K562 (cell line): ENCODE measurements around the gene CD300E. TPM values are rescaled to one million over a fixed set of nuclear protein-coding genes. Genes with fewer than 3 reads are reported as not detected.

ENCODE experiments used
- ATF2 ChIP-seq: sonication (generic); formaldehyde crosslinking; IDR thresholded peaks from 2 replicates; pipeline ENCODE4 v1.8.1; 2022; ENCODE audit warnings: missing genetic modification reagents
- CBX3 ChIP-seq, 2 experiments: IDR thresholded peaks; 1 replicate in 1 of 2; 2 replicates in 1 of 2; pipeline ENCODE4 v1.6.1; 2012; ENCODE audit warnings: inconsistent platforms in 2 of 2, low read length in 2 of 2, borderline replicate concordance in 1 of 2, control low read depth in 1 of 2
- DEAF1 ChIP-seq: fragments of 450-650 bp; formaldehyde crosslinking; IDR thresholded peaks from 2 replicates; pipeline ENCODE4 v1.4.0; 2020; ENCODE audit warnings: mild to moderate bottlenecking, moderate library complexity
- NBN ChIP-seq: fragments of 450-650 bp; IDR thresholded peaks from 2 replicates; pipeline ENCODE4 v1.6.1; 2016; ENCODE audit warnings: low read depth, mild to moderate bottlenecking
- NCOA1 ChIP-seq: fragments of 450-650 bp; IDR thresholded peaks from 2 replicates; pipeline ENCODE4 v1.6.1; 2016; ENCODE audit warnings: low read depth
- NFATC3 ChIP-seq: fragments of 450-650 bp; IDR thresholded peaks from 2 replicates; pipeline ENCODE4 v1.6.1; 2017; ENCODE audit warnings: mild to moderate bottlenecking
- NFE2 ChIP-seq: IDR thresholded peaks from 2 replicates; pipeline ENCODE4 v1.6.1; 2014; ENCODE audit warnings: antibody characterized with exemption, low read depth
- POLR2AphosphoS2 ChIP-seq: IDR thresholded peaks from 2 replicates; pipeline ENCODE4 v1.6.1; 2012; ENCODE audit warnings: low read length, improper control_type of control experiment
- PPARD ChIP-seq: fragments of 250-450 bp; sonication (Bioruptor Pico); IDR thresholded peaks from 2 replicates; pipeline ENCODE4 v1.8.0; 2022; ENCODE audit warnings: inconsistent platforms, mild to moderate bottlenecking, moderate library complexity
- PTBP1 ChIP-seq: fragments of 200-400 bp; formaldehyde crosslinking; IDR thresholded peaks from 2 replicates; pipeline ENCODE4 v1.6.1; 2017; ENCODE audit warnings: low read depth, low read length
- SAFB2 ChIP-seq: fragments of 200-400 bp; formaldehyde crosslinking; IDR thresholded peaks from 2 replicates; pipeline ENCODE4 v1.6.1; 2018; ENCODE audit warnings: borderline replicate concordance, low read length, low read depth, moderate library complexity; ENCODE audit not compliant: severe bottlenecking
- SIN3B ChIP-seq: fragments of 450-650 bp; IDR thresholded peaks from 2 replicates; pipeline ENCODE4 v1.6.1; 2017; ENCODE audit warnings: low read depth, mild to moderate bottlenecking, moderate library complexity
- SNAPC5 ChIP-seq: fragments of 250-450 bp; sonication (Bioruptor Pico); IDR thresholded peaks from 2 replicates; pipeline ENCODE4 v1.8.0; 2021; ENCODE audit warnings: moderate library complexity, mild to moderate bottlenecking, inconsistent platforms
- SOX6 ChIP-seq: fragments of 450-650 bp; IDR thresholded peaks from 2 replicates; pipeline ENCODE4 v1.6.1; 2014; ENCODE audit warnings: mild to moderate bottlenecking
- SRF ChIP-seq, 2 experiments: fragments of 250-450, 450-650 bp in 1 of 2; sonication (Bioruptor Pico) in 1 of 2; sonication (generic) in 1 of 2; formaldehyde crosslinking; IDR thresholded peaks; 2 replicates each; pipeline versions ENCODE4 v1.5.0 to v1.5.1; 2020 to 2022; ENCODE audit warnings: mild to moderate bottlenecking in 1 of 2, missing genetic modification reagents in 1 of 2
- STAG1 ChIP-seq: sonication (generic); formaldehyde crosslinking; IDR thresholded peaks from 2 replicates; pipeline ENCODE4 v1.5.0; 2020; ENCODE audit warnings: missing genetic modification reagents, borderline replicate concordance
- TRIM28 ChIP-seq: fragments of 450-650 bp; IDR thresholded peaks from 2 replicates; pipeline ENCODE4 v1.6.1; 2017
- TSC22D4 ChIP-seq: fragments of 450-650 bp; IDR thresholded peaks from 2 replicates; pipeline ENCODE4 v1.6.1; 2016; ENCODE audit warnings: missing genetic modification characterization, missing biosample characterization, control low read depth
- ZKSCAN8 ChIP-seq: fragments of 200-800 bp; sonication (Bioruptor generic); IDR thresholded peaks from 2 replicates; pipeline ENCODE4 v1.6.1; 2016; ENCODE audit warnings: missing genetic modification characterization, missing compliant biosample characterization
- ZNF253 ChIP-seq: fragments of 250-450 bp; sonication (Bioruptor Pico); conservative IDR thresholded peaks from 2 replicates; pipeline ENCODE4 v1.6.1; 2021; ENCODE audit warnings: mild to moderate bottlenecking
- ZNF316 ChIP-seq: fragments of 450-650 bp; IDR thresholded peaks from 2 replicates; pipeline ENCODE4 v1.6.1; 2016
- ZNF444 ChIP-seq: fragments of 250-450 bp; sonication (Bioruptor Pico); IDR thresholded peaks from 2 replicates; pipeline ENCODE4 v1.4.0; 2020; ENCODE audit warnings: mild to moderate bottlenecking, moderate library complexity
- ZNF445 ChIP-seq: fragments of 250-450 bp; sonication (Bioruptor Pico); IDR thresholded peaks from 2 replicates; pipeline ENCODE4 v1.4.0; 2020; ENCODE audit warnings: low read depth, mild to moderate bottlenecking, moderate library complexity
- ZNF639 ChIP-seq, 2 experiments: fragments of 200-800 bp in 1 of 2; sonication (Bioruptor generic) in 1 of 2; sonication (generic) in 1 of 2; formaldehyde crosslinking in 1 of 2; IDR thresholded peaks in 1 of 2; conservative IDR thresholded peaks in 1 of 2; 2 replicates each; pipeline versions ENCODE4 v1.5.0 to v1.6.1; 2016 to 2020; ENCODE audit warnings: missing compliant biosample characterization in 1 of 2, missing genetic modification characterization in 1 of 2, missing genetic modification reagents in 1 of 2
- polyA plus RNA-seq, 8 experiments: library from polyadenylated mRNA; depleted of rRNA in 4 of 8; stranded (reverse) in 5 of 8; unstranded in 3 of 8; fragments of >200 nt; fragmentation: Nextera tagmentation in 2 of 8; fragmentation: Illumina TruSeq in 1 of 8; extraction: Ambion mirVana in 2 of 8; extraction: Trizol in 1 of 8; gene quantifications; 2 replicates each; pipeline versions ENCODE4 v1.2.1 to v1.2.3, GENCODE V29; 2011 to 2014; ENCODE audit warnings: inconsistent platforms in 1 of 8, missing spikeins in 1 of 8
- total RNA-seq, 7 experiments: library from RNA; depleted of rRNA in 6 of 7; stranded (reverse); fragments of >200 nt in 6 of 7; fragmentation: Illumina TruSeq in 2 of 7; extraction: Trizol in 2 of 7; gene quantifications; 2 replicates each; pipeline versions ENCODE4 v1.2.1 to v1.2.3, GENCODE V29; 2011 to 2021; ENCODE audit warnings: low replicate concordance in 1 of 7

CD300E gene
- total and polyA plus RNA-seq, 9 of the 15 experiments (the other 6 are each of a cell fraction or from before 2014, with no cell fraction given), result not detected

GRCh38 chr17:74569020-74570003 lies 54.2 kb downstream of the CD300E start (continued):
- TF ChIP-seq NFE2 (peak; percentile 46; the same call in 1 of the 2 replicates), TSC22D4 (0 out of 2 replicates have a peak, but pooled peaks have one; percentile 55), PTBP1 (no peak), SAFB2 (no peak), SIN3B (no peak), TRIM28 (no peak), ZNF316 (peak; percentile 48; the same call in 1 of the 2 replicates), STAG1 (0 out of 2 replicates have a peak, but pooled peaks have one; percentile 29), SNAPC5 (CRISPR knock-in tag) (no peak), DEAF1 (CRISPR knock-in tag) (no peak), PPARD (CRISPR knock-in tag) (no peak), POLR2AphosphoS2 (no peak), ZNF445 (CRISPR knock-in tag) (no peak), ZNF444 (CRISPR knock-in tag) (no peak), ZKSCAN8 (CRISPR knock-in tag) (no peak), NBN (no peak), ZNF253 (no peak), CBX3 (IDR thresholded peaks at IDR 0.05; ENCODE audit: borderline replicate concordance in 1 of 2, low read length in 2 of 2) (no peak), NCOA1 (no peak), SOX6 (no peak), ZNF639 (CRISPR knock-in tag; conservative IDR thresholded peaks at IDR 0.05 in 1 of 2, IDR thresholded peaks at IDR 0.05 in 1 of 2) (0 out of 4 replicates have a peak, but pooled peaks of 1 of the 2 experiments have one; percentile 44), NFATC3 (no peak), ATF2 (no peak), SRF (CRISPR knock-in tag; IDR thresholded peaks at IDR 0.05) (no peak)
